GM13976 (cell line): Measurements from ENCODE around the gene CFAP92.
A peak's percentile ranks its signal among the peaks of the same experiment; 100 is the strongest.

Source experiments
- DNase-seq: peaks from one replicate; pipeline ENCODE4 v3.0.0; 2012; ENCODE audit warnings: low spot score
- in situ Hi-C: fragments of 300-500 bp; cut with MboI; formaldehyde crosslinking; loops from one replicate; pipeline ENCODE4 v1.12.0; 2022; ENCODE audit warnings: low sequenced_read_pairs, mixed read lengths, inconsistent platforms; ENCODE audit not compliant: unreplicated experiment
- TF ChIP-seq, protein P1 (sequence below): IDR thresholded peaks from 2 replicates; pipeline ENCODE4 v1.5.1; 2012; ENCODE audit warnings: borderline replicate concordance, mild to moderate bottlenecking; ENCODE audit not compliant: insufficient read depth; ENCODE audit errors: extremely low read depth, missing control alignments, control extremely low read depth

CFAP92 gene

DNA sequence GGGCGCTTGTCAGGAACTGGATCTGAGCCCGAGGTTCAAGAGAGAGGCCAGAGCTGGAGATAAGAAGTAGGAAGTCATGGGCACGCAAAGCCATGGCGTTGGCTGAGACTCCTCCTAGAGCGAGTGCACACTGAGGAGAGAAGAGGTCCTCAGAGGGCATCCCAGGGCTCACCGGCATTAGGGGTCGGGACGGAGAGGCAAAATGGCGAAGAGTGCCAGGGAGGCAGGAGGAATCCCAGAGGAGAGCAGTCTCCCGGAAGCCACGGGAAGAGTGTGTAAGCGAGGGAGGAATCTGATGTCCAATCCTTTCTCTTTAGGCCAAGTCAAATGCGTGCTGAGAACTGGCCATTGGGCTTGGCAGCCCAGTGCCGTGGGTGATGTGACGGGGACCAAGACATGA, 31.2 kb upstream of the CFAP92 start:
- in situ Hi-C loops, result no loop called here
- no peak for DNase-seq
- TF ChIP-seq, protein P1, sequence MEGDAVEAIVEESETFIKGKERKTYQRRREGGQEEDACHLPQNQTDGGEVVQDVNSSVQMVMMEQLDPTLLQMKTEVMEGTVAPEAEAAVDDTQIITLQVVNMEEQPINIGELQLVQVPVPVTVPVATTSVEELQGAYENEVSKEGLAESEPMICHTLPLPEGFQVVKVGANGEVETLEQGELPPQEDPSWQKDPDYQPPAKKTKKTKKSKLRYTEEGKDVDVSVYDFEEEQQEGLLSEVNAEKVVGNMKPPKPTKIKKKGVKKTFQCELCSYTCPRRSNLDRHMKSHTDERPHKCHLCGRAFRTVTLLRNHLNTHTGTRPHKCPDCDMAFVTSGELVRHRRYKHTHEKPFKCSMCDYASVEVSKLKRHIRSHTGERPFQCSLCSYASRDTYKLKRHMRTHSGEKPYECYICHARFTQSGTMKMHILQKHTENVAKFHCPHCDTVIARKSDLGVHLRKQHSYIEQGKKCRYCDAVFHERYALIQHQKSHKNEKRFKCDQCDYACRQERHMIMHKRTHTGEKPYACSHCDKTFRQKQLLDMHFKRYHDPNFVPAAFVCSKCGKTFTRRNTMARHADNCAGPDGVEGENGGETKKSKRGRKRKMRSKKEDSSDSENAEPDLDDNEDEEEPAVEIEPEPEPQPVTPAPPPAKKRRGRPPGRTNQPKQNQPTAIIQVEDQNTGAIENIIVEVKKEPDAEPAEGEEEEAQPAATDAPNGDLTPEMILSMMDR, result no peak

DNA sequence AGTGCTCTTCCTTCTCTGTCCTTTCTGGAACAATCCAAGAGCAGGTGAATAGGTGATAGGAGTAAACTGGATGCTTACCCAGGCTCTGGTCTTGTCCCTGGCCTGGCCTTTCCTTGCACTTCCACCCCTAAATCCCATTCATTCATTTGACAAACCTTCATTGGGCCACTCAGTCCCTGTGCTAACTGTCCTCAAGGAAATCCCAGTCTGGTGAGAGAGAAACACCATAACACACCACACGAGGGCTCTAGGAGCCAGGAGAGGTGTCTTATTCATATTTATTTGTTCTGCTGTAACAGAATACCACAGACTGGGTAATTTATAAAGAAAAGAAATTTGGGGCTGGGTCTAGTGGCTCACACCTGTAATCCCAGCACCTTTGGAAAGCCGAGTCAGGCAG, 30.0 kb upstream of the CFAP92 start:
- in situ Hi-C loops, result no loop called here
- no peak for DNase-seq
- TF ChIP-seq, protein P1, result peak; percentile 4

DNA sequence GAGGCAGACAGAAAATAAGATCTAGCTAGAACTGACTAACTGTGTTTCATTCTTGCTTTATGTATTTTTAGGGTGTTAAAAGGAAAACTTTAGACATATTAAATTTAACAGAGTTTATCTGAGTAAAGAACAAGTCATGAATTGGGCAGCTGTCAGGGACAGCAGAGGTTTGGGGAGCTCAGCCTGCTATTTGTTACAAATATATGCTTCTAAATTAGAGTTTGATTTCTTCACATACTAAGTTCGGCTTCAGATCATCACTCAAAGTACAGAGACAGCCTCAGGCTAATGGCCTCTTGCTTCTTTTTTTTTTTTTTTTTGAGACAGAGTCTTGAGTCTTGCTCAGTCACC, 29.1 kb upstream of the CFAP92 start:
- TF ChIP-seq, protein P1, result no peak
- no peak for DNase-seq
- in situ Hi-C loops, result no loop called here

DNA sequence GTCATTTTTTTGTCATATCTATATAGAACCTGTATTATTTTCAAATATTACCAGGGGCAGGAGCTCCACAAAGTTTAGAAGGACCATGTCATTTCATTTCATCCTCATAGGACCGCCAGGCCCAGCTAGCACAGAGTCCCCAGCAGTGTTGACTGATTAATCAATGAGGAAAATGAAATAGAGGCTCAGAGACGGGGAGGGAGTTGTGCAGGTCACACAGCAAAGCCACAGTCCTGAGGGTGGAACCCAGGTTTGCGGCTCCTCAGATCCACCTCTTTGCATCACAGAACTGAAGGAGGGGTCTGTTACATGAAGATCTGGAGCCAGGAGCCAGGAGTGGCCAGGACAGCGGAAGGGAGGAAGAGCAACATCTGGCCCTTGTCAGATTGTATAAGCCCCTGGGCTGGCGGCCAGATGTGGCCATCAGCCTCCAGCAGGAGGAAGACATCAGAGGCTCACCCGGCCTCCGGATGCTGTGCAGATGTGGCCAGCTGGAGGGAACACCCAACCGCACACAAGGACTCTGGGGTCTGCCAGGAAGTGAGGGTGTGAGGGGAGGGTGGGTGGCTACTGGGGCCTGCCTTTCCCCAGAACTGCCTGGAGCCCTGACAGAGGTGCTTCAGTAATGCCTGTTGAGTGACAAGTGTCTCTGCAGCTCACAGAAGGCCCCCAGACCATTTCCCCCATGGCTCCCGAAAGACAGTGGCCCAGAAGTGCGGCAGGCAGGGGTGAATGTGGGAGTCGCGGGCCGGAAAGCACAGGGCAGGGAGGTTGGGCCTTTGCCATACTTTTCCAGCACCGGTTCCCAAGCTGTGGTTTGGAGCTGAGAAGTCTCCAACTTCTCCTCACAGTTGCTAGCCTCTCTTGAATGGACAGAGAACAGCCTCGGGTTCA, 28.5 kb upstream of the CFAP92 start:
- TF ChIP-seq, protein P1, result no peak
- DNase-seq, result no peak
- in situ Hi-C loops, result no loop called here

DNA sequence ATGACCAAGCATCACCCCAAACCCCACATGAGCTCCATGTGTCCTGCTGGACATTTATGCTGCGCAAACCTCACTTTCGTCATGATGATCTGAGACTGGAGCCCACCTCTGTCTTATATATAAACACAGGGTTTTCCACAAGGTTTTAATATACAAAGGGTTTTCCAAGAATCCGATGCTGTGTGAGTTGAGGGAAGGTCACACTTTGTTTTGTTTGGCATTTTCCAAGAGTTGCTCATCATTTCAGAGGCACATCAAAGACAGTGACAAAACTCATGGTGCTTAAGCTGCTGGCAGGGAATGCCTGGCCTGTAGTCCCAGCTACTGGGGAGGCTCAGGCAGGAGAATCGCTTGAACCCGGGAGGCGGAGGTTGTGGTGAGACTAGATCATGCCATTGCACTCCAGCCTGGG, 27.3 kb upstream of the CFAP92 start:
- in situ Hi-C loops, result no loop called here
- no peak for DNase-seq
- TF ChIP-seq, protein P1, result no peak

DNA sequence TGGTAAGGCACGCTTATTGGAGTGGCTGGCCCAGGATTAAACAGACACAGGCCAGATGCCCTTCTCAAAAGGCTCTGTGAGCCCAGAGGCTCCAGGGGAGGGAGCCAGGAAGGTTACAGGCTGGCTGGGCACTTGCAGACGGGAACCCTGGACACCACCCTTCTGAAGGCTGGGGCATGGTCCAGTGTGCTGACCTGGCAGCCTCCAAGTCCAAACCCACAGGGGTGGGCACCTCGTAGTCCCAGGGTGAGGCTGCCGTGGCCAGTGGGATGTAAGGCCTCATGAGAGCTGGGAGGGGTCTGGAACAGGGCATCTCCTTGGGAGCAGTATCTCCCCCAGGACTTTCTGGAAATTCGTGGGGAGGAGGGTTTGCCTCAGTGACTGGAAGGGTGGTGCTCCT, 26.8 kb upstream of the CFAP92 start:
- DNase-seq, result no peak
- TF ChIP-seq, protein P1, result no peak
- in situ Hi-C loops, result no loop called here
